Measurements from ENCODE around the gene SMOC2.

GRCh38 chr6:168699631-168700295, 258.8 kb downstream of the SMOC2 start:
- TF ChIP-seq CTCF (IDR thresholded peaks at IDR 0.05), result no peak
- no peak for TF ChIP-seq POLR2A (IDR thresholded peaks at IDR 0.05)

Measured in prostate gland (tissue), 2 donors.